ENCODE data around the gene PEX5. TPM values are rescaled to one million over a fixed set of nuclear protein-coding genes. Genes with fewer than 3 reads are reported as not detected.
"Not testable (repeated sequence)": the region's sequence is repeated elsewhere in the genome, so short reads cannot be mapped to it uniquely, and the experiment has no call there.

The PEX5 gene
- total RNA-seq, 6 donors from 2014 or later: 40.4 to 69.1 (median 49.2) TPM

GRCh38 chr12:7209958-7210357 is 20.5 kb downstream of the PEX5 start:
- Histone ChIP-seq H3K4me1 (no peaks in the 10 kb centered on the region), H3K27me3 (no peaks in the 10 kb centered on the region), H3K4me3 (no peak overlapping the region), H3K36me3 (peaks cover 17 to 68% (median 49%) of the 10 kb centered on the region in 4 donors), H3K27ac (no peak overlapping the region), H3K9me3 (peaks cover 0 to 3% (median 0%) of the 10 kb centered on the region in 4 donors)
- ATAC-seq (ENCODE audit: low FRiP score in 2 of 2) (no peak), DNase-seq (peak in 1 of 2 donors; percentile 27)
- WGBS, 2 donors: 97 to 100% methylated on average over 12 to 14 of the region's 14 CpGs
- TF ChIP-seq POLR2A (IDR thresholded peaks at IDR 0.05): no peak
- TF ChIP-seq POLR2AphosphoS5 (IDR thresholded peaks at IDR 0.05): no peak
- no peak for TF ChIP-seq CTCF (IDR thresholded peaks at IDR 0.05)
- no peak for TF ChIP-seq EP300 (IDR thresholded peaks at IDR 0.05)

GRCh38 chr12:7210642-7211151 is 21.2 kb downstream of the PEX5 start:
- H3K9me3 ChIP-seq: peaks cover 0 to 3% (median 0%) of the 10 kb centered on the region in 4 donors
- WGBS, 2 donors: 88 to 89% methylated on average over 6 of the region's 6 CpGs
- peaks cover 17 to 66% (median 49%) of the 10 kb centered on the region in 4 donors for H3K36me3 ChIP-seq
- H3K27me3 ChIP-seq: no peaks in the 10 kb centered on the region
- DNase-seq (no peak), ATAC-seq (ENCODE audit: low FRiP score in 2 of 2) (peak in 1 of 2 donors; percentile 59)
- no peak overlapping the region for H3K27ac ChIP-seq
- no peaks in the 10 kb centered on the region for H3K4me1 ChIP-seq
- TF ChIP-seq CTCF (IDR thresholded peaks at IDR 0.05): no peak
- no peak for TF ChIP-seq EP300 (IDR thresholded peaks at IDR 0.05)
- no peak for TF ChIP-seq POLR2A (IDR thresholded peaks at IDR 0.05)
- no peak for TF ChIP-seq POLR2AphosphoS5 (IDR thresholded peaks at IDR 0.05)
- H3K4me3 ChIP-seq: no peak overlapping the region

GRCh38 chr12:7212678-7213077 is 23.2 kb downstream of the PEX5 start:
- H3K27ac ChIP-seq: no peak overlapping the region
- ATAC-seq (ENCODE audit: low FRiP score in 2 of 2): no peak
- 88 to 98% methylated on average over 2 of the region's 2 CpGs for WGBS, 2 donors
- H3K4me1 ChIP-seq: no peaks in the 10 kb centered on the region
- TF ChIP-seq POLR2AphosphoS5 (IDR thresholded peaks at IDR 0.05): no peak
- TF ChIP-seq CTCF (IDR thresholded peaks at IDR 0.05): no peak
- TF ChIP-seq POLR2A (IDR thresholded peaks at IDR 0.05): no peak
- no peak for TF ChIP-seq EP300 (IDR thresholded peaks at IDR 0.05)
- H3K27me3 ChIP-seq: no peaks in the 10 kb centered on the region
- H3K4me3 ChIP-seq: no peak overlapping the region
- H3K36me3 ChIP-seq: peaks cover 13 to 48% (median 41%) of the 10 kb centered on the region in 4 donors
- no peak for DNase-seq
- H3K9me3 ChIP-seq: peaks cover 0 to 3% (median 0%) of the 10 kb centered on the region in 4 donors

- not testable (repeated sequence) for H3K4me1 ChIP-seq; ATAC-seq (ENCODE audit: low FRiP score in 2 of 2); H3K9me3 ChIP-seq; H3K27me3 ChIP-seq; H3K27ac ChIP-seq; H3K4me3 ChIP-seq; DNase-seq
- 87% methylated on average over 2 of the region's 2 CpGs; no CpG with 5 or more reads in 1 of the 2 donors for WGBS, 2 donors
- H3K36me3 ChIP-seq: peaks cover 13 to 37% (median 30%) of the 10 kb centered on the region in 4 donors
These were observed 24.3 kb downstream of the PEX5 start for GRCh38 chr12:7213745-7214144.

GRCh38 chr12:7217475-7218069 is 28.1 kb downstream of the PEX5 start:
- ATAC-seq (ENCODE audit: low FRiP score in 2 of 2): no peak
- Histone ChIP-seq H3K4me3 (no peak overlapping the region), H3K27me3 (no peaks in the 10 kb centered on the region), H3K36me3 (peaks cover 0 to 3% (median 0%) of the 10 kb centered on the region in 4 donors), H3K9me3 (peaks cover 0 to 1% (median 0%) of the 10 kb centered on the region in 4 donors), H3K4me1 (no peaks in the 10 kb centered on the region), H3K27ac (no peak overlapping the region)
- 61 to 72% methylated on average over 6 to 7 of the region's 7 CpGs for WGBS, 2 donors
- TF ChIP-seq POLR2A (IDR thresholded peaks at IDR 0.05): no peak
- TF ChIP-seq EP300 (IDR thresholded peaks at IDR 0.05): no peak
- no peak for TF ChIP-seq CTCF (IDR thresholded peaks at IDR 0.05)
- no peak for TF ChIP-seq POLR2AphosphoS5 (IDR thresholded peaks at IDR 0.05)
- peak in 1 of 2 donors; percentile 10 for DNase-seq

Data from upper lobe of left lung (tissue), 6 donors.